Measurements from ENCODE around the gene PADI4.

PADI4 gene

GRCh38 chr1:17358557-17358956 is 50.6 kb downstream of the PADI4 start:
- Histone ChIP-seq H3K4me3 (ENCODE audit: insufficient read depth, low read depth, low read length, poor library complexity, severe bottlenecking) (no peak overlapping the region), H3K27ac (ENCODE audit: insufficient read depth, low read length, poor library complexity, severe bottlenecking) (no peak overlapping the region), H3K9me3 (ENCODE audit: control insufficient read depth, low read length) (no peaks in the 10 kb centered on the region), H3K27me3 (replicated peaks; ENCODE audit: control insufficient read depth, insufficient read depth, low read length, poor library complexity, severe bottlenecking) (no peaks in the 10 kb centered on the region), H3K36me3 (ENCODE audit: control insufficient read depth, insufficient read depth, low read length) (no peaks in the 10 kb centered on the region), H3K4me1 (ENCODE audit: control insufficient read depth, insufficient read depth, low read length, poor library complexity, severe bottlenecking) (no peaks in the 10 kb centered on the region)
- DNase-seq: no peak

DNA sequence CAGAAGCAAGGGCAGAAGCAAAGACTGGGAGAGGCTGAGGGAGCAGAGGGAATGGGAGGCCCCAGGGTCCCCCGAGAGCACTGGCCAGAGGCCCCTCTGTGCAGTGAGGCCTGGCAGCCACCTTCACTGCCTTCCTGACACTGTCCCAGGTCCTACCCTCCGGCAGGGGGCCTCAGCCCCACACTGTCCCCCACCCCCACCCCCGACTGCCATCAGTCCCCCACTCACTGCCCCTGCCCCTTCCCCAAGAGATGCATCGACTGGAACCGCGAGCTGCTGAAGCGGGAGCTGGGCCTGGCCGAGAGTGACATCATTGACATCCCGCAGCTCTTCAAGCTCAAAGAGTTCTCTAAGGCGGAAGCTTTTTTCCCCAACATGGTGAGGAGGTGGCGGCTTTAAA is 51.0 kb downstream of the PADI4 start:
- no peak overlapping the region for H3K27ac ChIP-seq (ENCODE audit: insufficient read depth, low read length, poor library complexity, severe bottlenecking)
- H3K27me3 ChIP-seq (replicated peaks; ENCODE audit: control insufficient read depth, insufficient read depth, low read length, poor library complexity, severe bottlenecking): no peaks in the 10 kb centered on the region
- no peak overlapping the region for H3K4me3 ChIP-seq (ENCODE audit: insufficient read depth, low read depth, low read length, poor library complexity, severe bottlenecking)
- no peaks in the 10 kb centered on the region for H3K4me1 ChIP-seq (ENCODE audit: control insufficient read depth, insufficient read depth, low read length, poor library complexity, severe bottlenecking)
- no peaks in the 10 kb centered on the region for H3K9me3 ChIP-seq (ENCODE audit: control insufficient read depth, low read length)
- DNase-seq: no peak
- H3K36me3 ChIP-seq (ENCODE audit: control insufficient read depth, insufficient read depth, low read length): no peaks in the 10 kb centered on the region

DNA sequence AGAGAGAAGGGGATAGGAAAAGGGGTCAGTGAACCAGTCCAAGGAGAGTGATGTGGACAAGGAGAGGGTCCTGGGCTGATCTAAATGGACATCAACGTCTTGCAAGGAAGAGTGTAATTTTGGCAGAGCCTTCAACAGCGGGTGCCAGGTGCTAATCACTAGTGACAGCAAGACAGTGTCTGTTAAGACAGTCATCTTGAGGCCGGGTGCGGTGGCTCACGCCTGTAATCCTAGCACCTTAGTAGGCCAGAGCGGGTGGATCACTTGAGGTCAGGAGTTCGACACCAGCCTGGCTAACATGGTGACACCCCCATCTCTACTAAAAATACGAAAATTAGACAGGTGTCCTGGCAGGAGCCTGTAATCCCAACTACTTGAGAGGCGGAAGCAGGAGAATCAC is 51.8 kb downstream of the PADI4 start:
- no peaks in the 10 kb centered on the region for H3K27me3 ChIP-seq (replicated peaks; ENCODE audit: control insufficient read depth, insufficient read depth, low read length, poor library complexity, severe bottlenecking)
- H3K27ac ChIP-seq (ENCODE audit: insufficient read depth, low read length, poor library complexity, severe bottlenecking): no peak overlapping the region
- H3K9me3 ChIP-seq (ENCODE audit: control insufficient read depth, low read length): no peaks in the 10 kb centered on the region
- H3K4me1 ChIP-seq (ENCODE audit: control insufficient read depth, insufficient read depth, low read length, poor library complexity, severe bottlenecking): no peaks in the 10 kb centered on the region
- no peak for DNase-seq
- no peaks in the 10 kb centered on the region for H3K36me3 ChIP-seq (ENCODE audit: control insufficient read depth, insufficient read depth, low read length)
- no peak overlapping the region for H3K4me3 ChIP-seq (ENCODE audit: insufficient read depth, low read depth, low read length, poor library complexity, severe bottlenecking)

DNA sequence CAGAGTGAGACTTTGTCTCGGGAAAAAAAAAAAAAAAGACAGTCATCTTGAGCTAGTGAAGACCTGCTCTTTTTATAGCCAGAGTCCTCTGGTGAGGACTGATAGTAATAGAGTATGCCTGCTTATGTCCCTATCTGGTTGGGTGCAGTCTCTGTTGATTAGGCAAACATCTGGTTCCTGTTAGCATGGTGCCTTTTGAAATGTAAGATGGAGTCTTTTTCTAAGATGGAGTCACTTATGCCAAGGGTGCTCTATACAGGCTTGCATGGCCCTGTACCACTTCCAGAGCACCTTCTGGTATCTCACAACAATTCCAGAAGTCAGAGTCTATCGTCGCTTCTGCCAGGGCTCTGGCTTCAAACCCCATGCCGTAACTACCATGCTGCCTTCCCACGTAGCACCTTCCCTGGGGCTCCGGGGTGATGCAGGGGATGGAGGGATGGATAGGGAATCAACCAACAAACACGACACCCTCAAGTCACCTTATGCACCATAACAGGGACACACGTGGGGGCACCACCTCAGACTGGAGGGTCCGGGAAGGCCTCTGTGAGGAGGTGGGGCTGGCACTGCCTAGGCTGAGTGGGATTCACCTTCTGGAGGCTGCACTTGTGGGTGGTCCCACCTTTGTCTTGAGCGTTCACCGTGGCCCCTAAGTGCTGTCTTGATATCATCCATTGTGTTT is 52.4 kb downstream of the PADI4 start:
- Histone ChIP-seq H3K27ac (ENCODE audit: insufficient read depth, low read length, poor library complexity, severe bottlenecking) (no peak overlapping the region), H3K4me3 (ENCODE audit: insufficient read depth, low read depth, low read length, poor library complexity, severe bottlenecking) (no peak overlapping the region), H3K27me3 (replicated peaks; ENCODE audit: control insufficient read depth, insufficient read depth, low read length, poor library complexity, severe bottlenecking) (no peaks in the 10 kb centered on the region), H3K4me1 (ENCODE audit: control insufficient read depth, insufficient read depth, low read length, poor library complexity, severe bottlenecking) (no peaks in the 10 kb centered on the region), H3K9me3 (ENCODE audit: control insufficient read depth, low read length) (no peaks in the 10 kb centered on the region), H3K36me3 (ENCODE audit: control insufficient read depth, insufficient read depth, low read length) (no peaks in the 10 kb centered on the region)
- DNase-seq: no peak

GRCh38 chr1:17361687-17362086 is 53.7 kb downstream of the PADI4 start:
- H3K36me3 ChIP-seq (ENCODE audit: control insufficient read depth, insufficient read depth, low read length): no peaks in the 10 kb centered on the region
- no peak overlapping the region for H3K27ac ChIP-seq (ENCODE audit: insufficient read depth, low read length, poor library complexity, severe bottlenecking)
- no peaks in the 10 kb centered on the region for H3K27me3 ChIP-seq (replicated peaks; ENCODE audit: control insufficient read depth, insufficient read depth, low read length, poor library complexity, severe bottlenecking)
- DNase-seq: no peak
- no peaks in the 10 kb centered on the region for H3K4me1 ChIP-seq (ENCODE audit: control insufficient read depth, insufficient read depth, low read length, poor library complexity, severe bottlenecking)
- no peaks in the 10 kb centered on the region for H3K9me3 ChIP-seq (ENCODE audit: control insufficient read depth, low read length)
- no peak overlapping the region for H3K4me3 ChIP-seq (ENCODE audit: insufficient read depth, low read depth, low read length, poor library complexity, severe bottlenecking)

DNA sequence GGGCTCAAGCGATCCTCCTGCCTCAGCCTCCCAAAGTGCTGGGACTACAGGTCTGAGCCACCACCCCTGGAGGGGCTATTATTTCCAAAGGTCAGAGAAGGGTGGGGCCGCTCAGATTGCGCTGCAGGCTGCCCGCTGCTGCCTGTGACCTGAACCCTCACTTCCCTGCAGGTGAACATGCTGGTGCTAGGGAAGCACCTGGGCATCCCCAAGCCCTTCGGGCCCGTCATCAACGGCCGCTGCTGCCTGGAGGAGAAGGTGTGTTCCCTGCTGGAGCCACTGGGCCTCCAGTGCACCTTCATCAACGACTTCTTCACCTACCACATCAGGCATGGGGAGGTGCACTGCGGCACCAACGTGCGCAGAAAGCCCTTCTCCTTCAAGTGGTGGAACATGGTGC is 55.4 kb downstream of the PADI4 start:
- H3K4me3 ChIP-seq (ENCODE audit: insufficient read depth, low read depth, low read length, poor library complexity, severe bottlenecking): no peak overlapping the region
- no peaks in the 10 kb centered on the region for H3K9me3 ChIP-seq (ENCODE audit: control insufficient read depth, low read length)
- DNase-seq: no peak
- no peaks in the 10 kb centered on the region for H3K4me1 ChIP-seq (ENCODE audit: control insufficient read depth, insufficient read depth, low read length, poor library complexity, severe bottlenecking)
- H3K36me3 ChIP-seq (ENCODE audit: control insufficient read depth, insufficient read depth, low read length): no peaks in the 10 kb centered on the region
- no peaks in the 10 kb centered on the region for H3K27me3 ChIP-seq (replicated peaks; ENCODE audit: control insufficient read depth, insufficient read depth, low read length, poor library complexity, severe bottlenecking)
- H3K27ac ChIP-seq (ENCODE audit: insufficient read depth, low read length, poor library complexity, severe bottlenecking): no peak overlapping the region

DNA sequence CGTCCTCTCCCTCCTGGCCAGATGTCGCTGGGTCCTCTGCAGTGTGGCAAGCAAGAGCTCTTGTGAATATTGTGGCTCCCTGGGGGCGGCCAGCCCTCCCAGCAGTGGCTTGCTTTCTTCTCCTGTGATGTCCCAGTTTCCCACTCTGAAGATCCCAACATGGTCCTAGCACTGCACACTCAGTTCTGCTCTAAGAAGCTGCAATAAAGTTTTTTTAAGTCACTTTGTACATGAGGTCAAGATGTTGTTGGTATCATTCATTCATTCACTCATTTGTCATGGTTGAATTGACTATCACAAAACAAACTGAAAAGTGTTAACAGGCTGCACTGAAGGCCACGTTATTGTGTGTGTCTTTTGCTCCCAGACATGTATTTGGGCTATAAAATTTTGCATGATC is 55.8 kb downstream of the PADI4 start:
- H3K9me3 ChIP-seq (ENCODE audit: control insufficient read depth, low read length): no peaks in the 10 kb centered on the region
- no peaks in the 10 kb centered on the region for H3K4me1 ChIP-seq (ENCODE audit: control insufficient read depth, insufficient read depth, low read length, poor library complexity, severe bottlenecking)
- H3K27me3 ChIP-seq (replicated peaks; ENCODE audit: control insufficient read depth, insufficient read depth, low read length, poor library complexity, severe bottlenecking): no peaks in the 10 kb centered on the region
- no peaks in the 10 kb centered on the region for H3K36me3 ChIP-seq (ENCODE audit: control insufficient read depth, insufficient read depth, low read length)
- H3K4me3 ChIP-seq (ENCODE audit: insufficient read depth, low read depth, low read length, poor library complexity, severe bottlenecking): no peak overlapping the region
- DNase-seq: no peak
- H3K27ac ChIP-seq (ENCODE audit: insufficient read depth, low read length, poor library complexity, severe bottlenecking): no peak overlapping the region

DNA sequence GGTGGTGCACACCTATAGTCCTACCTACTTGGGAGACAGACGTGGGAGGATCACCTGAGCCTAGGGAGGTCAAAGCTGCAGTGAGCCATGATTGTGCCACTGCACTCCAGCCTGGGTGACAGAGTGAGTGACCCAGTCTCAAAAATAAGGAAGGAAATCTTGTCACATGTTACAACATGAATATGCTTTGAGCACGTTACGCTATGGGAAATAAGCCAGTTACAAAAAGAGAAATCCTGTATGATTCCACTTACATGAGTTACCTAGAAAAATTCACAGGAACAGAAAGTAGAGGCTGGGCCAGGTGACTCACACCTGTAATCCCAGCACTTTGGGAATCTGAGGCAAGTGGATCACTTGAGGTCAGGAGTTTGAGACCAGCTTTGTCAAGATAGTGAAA is 57.3 kb downstream of the PADI4 start:
- H3K9me3 ChIP-seq (ENCODE audit: control insufficient read depth, low read length): no peaks in the 10 kb centered on the region
- no peak overlapping the region for H3K4me3 ChIP-seq (ENCODE audit: insufficient read depth, low read depth, low read length, poor library complexity, severe bottlenecking)
- no peak for DNase-seq
- H3K36me3 ChIP-seq (ENCODE audit: control insufficient read depth, insufficient read depth, low read length): no peaks in the 10 kb centered on the region
- H3K27me3 ChIP-seq (replicated peaks; ENCODE audit: control insufficient read depth, insufficient read depth, low read length, poor library complexity, severe bottlenecking): no peaks in the 10 kb centered on the region
- no peaks in the 10 kb centered on the region for H3K4me1 ChIP-seq (ENCODE audit: control insufficient read depth, insufficient read depth, low read length, poor library complexity, severe bottlenecking)
- no peak overlapping the region for H3K27ac ChIP-seq (ENCODE audit: insufficient read depth, low read length, poor library complexity, severe bottlenecking)

DNA sequence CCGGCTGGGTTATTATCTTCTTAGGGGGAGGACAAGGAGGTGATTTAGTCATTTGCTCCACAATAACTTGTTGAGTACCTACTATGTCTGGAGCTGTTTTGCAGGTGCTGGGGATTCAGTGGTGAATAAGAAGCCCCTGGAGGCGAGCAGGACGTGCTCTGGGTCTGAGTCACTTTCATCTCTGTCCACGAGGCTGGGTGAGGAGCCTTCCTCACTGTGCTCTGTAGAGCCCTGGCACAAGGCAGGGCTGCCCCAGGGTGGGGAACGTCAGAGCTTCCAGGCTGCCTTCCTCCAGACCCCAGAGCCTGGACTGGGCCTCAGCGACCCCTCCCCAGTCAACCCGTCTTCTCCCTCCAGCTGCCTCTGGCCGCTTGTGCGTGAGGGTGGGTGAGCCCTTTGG is 61.5 kb downstream of the PADI4 start:
- DNase-seq: no peak
- Histone ChIP-seq H3K27ac (ENCODE audit: insufficient read depth, low read length, poor library complexity, severe bottlenecking) (no peak overlapping the region), H3K4me1 (ENCODE audit: control insufficient read depth, insufficient read depth, low read length, poor library complexity, severe bottlenecking) (no peaks in the 10 kb centered on the region), H3K4me3 (ENCODE audit: insufficient read depth, low read depth, low read length, poor library complexity, severe bottlenecking) (no peak overlapping the region), H3K36me3 (ENCODE audit: control insufficient read depth, insufficient read depth, low read length) (no peaks in the 10 kb centered on the region), H3K9me3 (ENCODE audit: control insufficient read depth, low read length) (no peaks in the 10 kb centered on the region), H3K27me3 (replicated peaks; ENCODE audit: control insufficient read depth, insufficient read depth, low read length, poor library complexity, severe bottlenecking) (no peaks in the 10 kb centered on the region)

DNA sequence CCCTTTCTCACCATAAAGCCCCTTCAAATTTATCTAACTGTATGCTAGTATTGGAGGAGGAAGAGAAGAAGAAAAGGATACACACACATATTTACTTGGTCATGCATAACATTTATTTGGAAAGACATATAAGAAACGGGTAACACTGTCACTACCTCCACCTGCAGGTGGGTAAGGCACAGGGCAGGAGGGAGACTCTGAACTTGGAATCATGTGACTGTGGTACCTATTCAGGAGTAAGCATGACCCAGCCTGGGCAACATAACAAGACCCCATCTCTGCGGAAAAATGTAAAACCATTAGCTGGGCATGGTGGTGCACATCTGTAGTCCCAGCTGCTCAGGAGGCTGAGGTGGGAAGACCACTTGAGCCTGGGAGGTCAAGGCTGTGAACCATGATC is 62.6 kb downstream of the PADI4 start:
- Histone ChIP-seq H3K4me1 (ENCODE audit: control insufficient read depth, insufficient read depth, low read length, poor library complexity, severe bottlenecking) (no peaks in the 10 kb centered on the region), H3K27ac (ENCODE audit: insufficient read depth, low read length, poor library complexity, severe bottlenecking) (no peak overlapping the region), H3K9me3 (ENCODE audit: control insufficient read depth, low read length) (no peaks in the 10 kb centered on the region), H3K27me3 (replicated peaks; ENCODE audit: control insufficient read depth, insufficient read depth, low read length, poor library complexity, severe bottlenecking) (no peaks in the 10 kb centered on the region), H3K4me3 (ENCODE audit: insufficient read depth, low read depth, low read length, poor library complexity, severe bottlenecking) (no peak overlapping the region), H3K36me3 (ENCODE audit: control insufficient read depth, insufficient read depth, low read length) (no peaks in the 10 kb centered on the region)
- no peak for DNase-seq
